HEK293 (cell line): ENCODE measurements around the gene COMMD8.

Experiments used
- KLF1 ChIP-seq: fragments of 450-650 bp; formaldehyde crosslinking; IDR thresholded peaks from 2 replicates; pipeline ENCODE4 v1.5.1; 2016; ENCODE audit warnings: missing biosample characterization, missing genetic modification characterization
- SALL2 ChIP-seq: fragments of 450-650 bp; formaldehyde crosslinking; IDR thresholded peaks from 2 replicates; pipeline ENCODE4 v1.5.0; 2017; ENCODE audit warnings: missing biosample characterization, mild to moderate bottlenecking, missing genetic modification characterization, borderline replicate concordance
- ZNF560 ChIP-seq: fragments of 450-650 bp; formaldehyde crosslinking; IDR thresholded peaks from 2 replicates; pipeline ENCODE4 v1.5.1; 2017; ENCODE audit warnings: missing biosample characterization, missing genetic modification characterization, borderline replicate concordance
- ZNF623 ChIP-seq: fragments of 450-650 bp; formaldehyde crosslinking; IDR thresholded peaks from 2 replicates; pipeline ENCODE4 v1.5.1; 2016; ENCODE audit warnings: missing biosample characterization, missing genetic modification characterization
- TF ChIP-seq, protein P1 (sequence below): fragments of 450-650 bp; formaldehyde crosslinking; IDR thresholded peaks from 2 replicates; pipeline ENCODE4 v1.5.1; 2016; ENCODE audit warnings: missing biosample characterization, missing genetic modification characterization

DNA sequence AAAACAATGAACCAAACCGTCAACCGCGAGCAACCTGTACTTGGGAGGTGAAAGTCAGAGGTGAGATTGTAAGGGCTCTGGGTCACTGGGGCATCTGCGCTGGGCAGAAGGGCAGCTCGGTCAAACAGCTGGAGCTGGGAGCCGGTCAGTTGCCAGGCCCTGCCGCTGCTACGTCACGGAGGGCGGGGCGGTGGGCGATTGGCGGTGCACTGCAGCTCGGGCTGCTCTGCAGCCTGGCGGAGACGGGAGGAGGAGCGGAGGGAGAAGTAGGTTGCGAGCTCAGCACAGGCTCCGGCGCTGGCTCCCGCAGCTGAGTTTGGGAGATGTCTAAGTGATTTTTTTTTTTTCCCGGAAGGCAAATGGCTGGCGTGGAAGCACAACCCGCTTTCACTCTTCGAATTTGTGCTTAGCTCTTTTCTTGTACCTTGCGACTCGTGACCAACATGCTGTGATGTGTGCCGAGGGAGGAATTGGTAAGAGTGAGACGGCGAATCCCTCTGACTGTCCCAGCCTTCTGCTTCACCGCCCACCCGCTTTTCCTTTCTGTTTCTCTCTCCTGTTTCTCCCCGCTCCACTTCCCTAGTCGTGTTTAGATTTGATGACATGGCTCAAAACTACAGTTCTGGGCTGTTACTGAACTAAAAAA, 21.7 kb upstream of the COMMD8 start, which contains the start of gene ATP10D:
- TF ChIP-seq KLF1 (tag by site-specific recombination) (no peak), ZNF623 (tag by site-specific recombination) (no peak), ZNF560 (tag by site-specific recombination) (no peak), SALL2 (no peak)
- TF ChIP-seq, protein P1, sequence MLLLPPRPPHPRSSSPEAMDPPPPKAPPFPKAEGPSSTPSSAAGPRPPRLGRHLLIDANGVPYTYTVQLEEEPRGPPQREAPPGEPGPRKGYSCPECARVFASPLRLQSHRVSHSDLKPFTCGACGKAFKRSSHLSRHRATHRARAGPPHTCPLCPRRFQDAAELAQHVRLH (tag by site-specific recombination): 0 out of 2 replicates have a peak, but pooled peaks have one; percentile 53
